HUES64 (cell line): ENCODE results near the gene KLHDC7B.

Experiments used
- H3K27ac ChIP-seq: 2 replicates; pipeline ENCODE4 v1.7.0; 2013; ENCODE audit warnings: low read depth, low read length, inconsistent platforms
- H3K27me3 ChIP-seq: 2 replicates; pipeline ENCODE4 v1.6.1; 2013; ENCODE audit warnings: mild to moderate bottlenecking, low read length; ENCODE audit not compliant: insufficient read depth
- H3K36me3 ChIP-seq: 2 replicates; pipeline ENCODE4 v1.6.1; 2013; ENCODE audit warnings: mild to moderate bottlenecking, low read length; ENCODE audit not compliant: insufficient read depth
- H3K4me1 ChIP-seq: 2 replicates; pipeline ENCODE4 v1.6.1; 2013; ENCODE audit warnings: mild to moderate bottlenecking, low read length, moderate library complexity; ENCODE audit not compliant: insufficient read depth
- H3K4me3 ChIP-seq: 2 replicates; pipeline ENCODE4 v1.5.1; 2013; ENCODE audit warnings: mild to moderate bottlenecking, low read length, moderate library complexity
- H3K9ac ChIP-seq: 2 replicates; pipeline ENCODE4 v1.6.1; 2013; ENCODE audit warnings: mild to moderate bottlenecking, low read depth, low read length
- H3K9me3 ChIP-seq: 2 replicates; pipeline ENCODE4 v1.6.1; 2013; ENCODE audit warnings: low read depth, low read length; ENCODE audit not compliant: insufficient read depth
- WGBS: fragments of 150-250, 120-280 bp; methylation state at CpG from one replicate; pipeline ENCODE4 v1.1.7; 2013; ENCODE audit warnings: missing lambda C conversion rate; 5-methylcytosine and 5-hydroxymethylcytosine counted together

The KLHDC7B gene

GRCh38 chr22:50586416-50586815, 40.7 kb downstream of the KLHDC7B start:
- Histone ChIP-seq H3K27ac (no peak overlapping the region), H3K4me3 (no peak overlapping the region), H3K27me3 (peaks cover 11% of the 10 kb centered on the region; the same call in 1 of the 2 replicates), H3K9ac (no peak overlapping the region), H3K9me3 (no peaks in the 10 kb centered on the region), H3K4me1 (peaks cover 6% of the 10 kb centered on the region; the same call in 1 of the 2 replicates), H3K36me3 (no peaks in the 10 kb centered on the region)
- 84% methylated on average over 5 of the region's 5 CpGs for WGBS

- Histone ChIP-seq H3K9ac (no peak overlapping the region), H3K4me1 (peaks cover 6% of the 10 kb centered on the region; the same call in 1 of the 2 replicates), H3K27me3 (peaks cover 11% of the 10 kb centered on the region; the same call in 1 of the 2 replicates), H3K9me3 (no peaks in the 10 kb centered on the region), H3K4me3 (no peak overlapping the region), H3K36me3 (no peaks in the 10 kb centered on the region), H3K27ac (no peak overlapping the region)
- WGBS = 88% methylated on average over 5 of the region's 5 CpGs
Observed at GRCh38 chr22:50587407-50587806, 41.7 kb downstream of the KLHDC7B start.

- Histone ChIP-seq H3K9ac (no peak overlapping the region), H3K4me3 (no peak overlapping the region), H3K27ac (no peak overlapping the region), H3K36me3 (no peaks in the 10 kb centered on the region), H3K27me3 (peaks cover 38% of the 10 kb centered on the region), H3K4me1 (no peaks in the 10 kb centered on the region), H3K9me3 (no peaks in the 10 kb centered on the region)
- 90% methylated on average over 3 of the region's 3 CpGs for WGBS
Observed at GRCh38 chr22:50595189-50595588, 49.5 kb downstream of the KLHDC7B start.

- WGBS = 84% methylated on average over 5 of the region's 5 CpGs
- Histone ChIP-seq H3K27me3 (peaks cover 54% of the 10 kb centered on the region), H3K36me3 (no peaks in the 10 kb centered on the region), H3K4me1 (no peaks in the 10 kb centered on the region), H3K27ac (no peak overlapping the region), H3K9me3 (no peaks in the 10 kb centered on the region), H3K9ac (no peak overlapping the region), H3K4me3 (no peak overlapping the region)
Observed at GRCh38 chr22:50597097-50597496, 51.4 kb downstream of the KLHDC7B start.

GRCh38 chr22:50599816-50600455, 54.2 kb downstream of the KLHDC7B start:
- 19% methylated on average over 52 of the region's 52 CpGs for WGBS
- no peak overlapping the region for H3K27ac ChIP-seq
- peak overlapping the region; percentile 13; the same call in 1 of the 2 replicates for H3K4me3 ChIP-seq
- no peaks in the 10 kb centered on the region for H3K9me3 ChIP-seq
- H3K27me3 ChIP-seq = peaks cover 81% of the 10 kb centered on the region
- no peaks in the 10 kb centered on the region for H3K36me3 ChIP-seq
- no peaks in the 10 kb centered on the region for H3K4me1 ChIP-seq
- H3K9ac ChIP-seq = no peak overlapping the region

GRCh38 chr22:50600538-50600937, 54.8 kb downstream of the KLHDC7B start, which contains the start of gene MAPK8IP2:
TSS of gene MAPK8IP2 (plus strand) at chr22:50600793. CDS start at chr22:50600819, 26 bp downstream.
- 1% methylated on average over 58 of the region's 61 CpGs for WGBS
- no peak within 1 kb of the TSS for H3K9ac ChIP-seq

More at GRCh38 chr22:50600538-50600937, 54.8 kb downstream of the KLHDC7B start, which contains the start of gene MAPK8IP2:
- Histone ChIP-seq H3K4me3 (peak within 1 kb of the TSS; percentile 39), H3K27me3 (peaks cover 87% of the 10 kb centered on the region), H3K36me3 (no peaks in the 10 kb centered on the region), H3K4me1 (no peaks in the 10 kb centered on the region), H3K9me3 (no peaks in the 10 kb centered on the region), H3K27ac (no peak within 1 kb of the TSS)
